Stimulated activated naive CD8-positive, alpha-beta T cell treated with anti-CD3 and anti-CD28 coated beads, Interleukin-15, Interleukin-2, amounts not matched to agents 100 ng/mL and 50 ng/mL, for 24 hours (primary cell): ENCODE data around the gene TMEM238L.

Experiments used
- H3K27ac Mint-ChIP-seq: one replicate; pipeline ENCODE4 v1.8.0; 2021; ENCODE audit warnings: mild to moderate bottlenecking, mixed read lengths
- H3K27me3 Mint-ChIP-seq: one replicate; pipeline ENCODE4 v1.8.0; 2021; ENCODE audit warnings: mixed read lengths
- H3K36me3 Mint-ChIP-seq: one replicate; pipeline ENCODE4 v1.8.0; 2021; ENCODE audit warnings: low read depth, mixed read lengths
- H3K4me1 Mint-ChIP-seq: one replicate; pipeline ENCODE4 v1.8.0; 2021; ENCODE audit warnings: low read depth, mixed read lengths
- H3K4me3 Mint-ChIP-seq: one replicate; pipeline ENCODE4 v1.8.0; 2021; ENCODE audit warnings: mild to moderate bottlenecking, mixed read lengths
- H3K9me3 Mint-ChIP-seq: one replicate; pipeline ENCODE4 v1.8.0; 2021; ENCODE audit warnings: mixed read lengths

TMEM238L gene

GRCh38 chr17:10772425-10773380, 31.2 kb downstream of the TMEM238L start:
- no peaks in the 10 kb centered on the region for H3K4me1 Mint-ChIP-seq
- H3K27me3 Mint-ChIP-seq, result no peaks in the 10 kb centered on the region
- no peak overlapping the region for H3K27ac Mint-ChIP-seq
- no peak overlapping the region for H3K4me3 Mint-ChIP-seq
- H3K9me3 Mint-ChIP-seq, result peaks cover 7% of the 10 kb centered on the region
- H3K36me3 Mint-ChIP-seq, result no peaks in the 10 kb centered on the region

- no peak overlapping the region for H3K27ac Mint-ChIP-seq
- no peak overlapping the region for H3K4me3 Mint-ChIP-seq
- peaks cover 11% of the 10 kb centered on the region for H3K9me3 Mint-ChIP-seq
- H3K27me3 Mint-ChIP-seq, result no peaks in the 10 kb centered on the region
- no peaks in the 10 kb centered on the region for H3K4me1 Mint-ChIP-seq
- no peaks in the 10 kb centered on the region for H3K36me3 Mint-ChIP-seq
These were observed 32.8 kb downstream of the TMEM238L start for GRCh38 chr17:10771148-10771547.

GRCh38 chr17:10769840-10770239, 34.1 kb downstream of the TMEM238L start:
- Mint-ChIP-seq H3K27me3 (no peaks in the 10 kb centered on the region), H3K4me1 (no peaks in the 10 kb centered on the region), H3K27ac (no peak overlapping the region), H3K9me3 (peaks cover 12% of the 10 kb centered on the region), H3K4me3 (no peak overlapping the region), H3K36me3 (no peaks in the 10 kb centered on the region)

GRCh38 chr17:10768750-10769251, 35.1 kb downstream of the TMEM238L start:
- H3K27me3 Mint-ChIP-seq, result no peaks in the 10 kb centered on the region
- no peaks in the 10 kb centered on the region for H3K4me1 Mint-ChIP-seq
- no peak overlapping the region for H3K4me3 Mint-ChIP-seq
- no peaks in the 10 kb centered on the region for H3K36me3 Mint-ChIP-seq
- peaks cover 12% of the 10 kb centered on the region for H3K9me3 Mint-ChIP-seq
- no peak overlapping the region for H3K27ac Mint-ChIP-seq

- Mint-ChIP-seq H3K36me3 (no peaks in the 10 kb centered on the region), H3K4me1 (no peaks in the 10 kb centered on the region), H3K9me3 (peaks cover 12% of the 10 kb centered on the region), H3K27ac (no peak overlapping the region), H3K27me3 (no peaks in the 10 kb centered on the region), H3K4me3 (no peak overlapping the region)
These were observed 36.7 kb downstream of the TMEM238L start for GRCh38 chr17:10767232-10767631.

GRCh38 chr17:10762037-10762436, 41.9 kb downstream of the TMEM238L start:
- Mint-ChIP-seq H3K9me3 (peaks cover 6% of the 10 kb centered on the region), H3K4me3 (no peak overlapping the region), H3K4me1 (no peaks in the 10 kb centered on the region), H3K27ac (no peak overlapping the region), H3K27me3 (no peaks in the 10 kb centered on the region), H3K36me3 (no peaks in the 10 kb centered on the region)

- H3K27ac Mint-ChIP-seq, result no peak overlapping the region
- H3K4me1 Mint-ChIP-seq, result no peaks in the 10 kb centered on the region
- no peaks in the 10 kb centered on the region for H3K36me3 Mint-ChIP-seq
- no peaks in the 10 kb centered on the region for H3K27me3 Mint-ChIP-seq
- no peak overlapping the region for H3K4me3 Mint-ChIP-seq
- peaks cover 3% of the 10 kb centered on the region for H3K9me3 Mint-ChIP-seq
These were observed 42.6 kb downstream of the TMEM238L start for GRCh38 chr17:10761281-10761680.

- no peaks in the 10 kb centered on the region for H3K27me3 Mint-ChIP-seq
- H3K9me3 Mint-ChIP-seq, result no peaks in the 10 kb centered on the region
- H3K36me3 Mint-ChIP-seq, result no peaks in the 10 kb centered on the region
- H3K4me1 Mint-ChIP-seq, result no peaks in the 10 kb centered on the region
- H3K4me3 Mint-ChIP-seq, result no peak overlapping the region
- H3K27ac Mint-ChIP-seq, result no peak overlapping the region
These were observed 45.8 kb downstream of the TMEM238L start for GRCh38 chr17:10758062-10758461.

- Mint-ChIP-seq H3K4me1 (no peaks in the 10 kb centered on the region), H3K27me3 (no peaks in the 10 kb centered on the region), H3K36me3 (no peaks in the 10 kb centered on the region), H3K27ac (no peak overlapping the region), H3K9me3 (no peaks in the 10 kb centered on the region), H3K4me3 (no peak overlapping the region)
These were observed 46.3 kb downstream of the TMEM238L start for GRCh38 chr17:10757647-10758046.

GRCh38 chr17:10757067-10757466, 46.8 kb downstream of the TMEM238L start:
- no peaks in the 10 kb centered on the region for H3K4me1 Mint-ChIP-seq

GRCh38 chr17:10756619-10757018, 47.3 kb downstream of the TMEM238L start:
- Mint-ChIP-seq H3K36me3 (no peaks in the 10 kb centered on the region), H3K27me3 (no peaks in the 10 kb centered on the region), H3K9me3 (no peaks in the 10 kb centered on the region), H3K27ac (no peak overlapping the region), H3K4me1 (no peaks in the 10 kb centered on the region), H3K4me3 (no peak overlapping the region)

More at GRCh38 chr17:10757067-10757466, 46.8 kb downstream of the TMEM238L start:
- Mint-ChIP-seq H3K4me3 (no peak overlapping the region), H3K27ac (no peak overlapping the region), H3K9me3 (no peaks in the 10 kb centered on the region), H3K36me3 (no peaks in the 10 kb centered on the region), H3K27me3 (no peaks in the 10 kb centered on the region)

- H3K4me3 Mint-ChIP-seq, result no peak overlapping the region
- no peaks in the 10 kb centered on the region for H3K9me3 Mint-ChIP-seq
- no peaks in the 10 kb centered on the region for H3K27me3 Mint-ChIP-seq
- H3K4me1 Mint-ChIP-seq, result no peaks in the 10 kb centered on the region
- H3K36me3 Mint-ChIP-seq, result no peaks in the 10 kb centered on the region
- H3K27ac Mint-ChIP-seq, result no peak overlapping the region
These were observed 47.7 kb downstream of the TMEM238L start for GRCh38 chr17:10756185-10756584.

- Mint-ChIP-seq H3K9me3 (no peaks in the 10 kb centered on the region), H3K27me3 (no peaks in the 10 kb centered on the region), H3K4me1 (no peaks in the 10 kb centered on the region), H3K4me3 (no peak overlapping the region), H3K36me3 (no peaks in the 10 kb centered on the region), H3K27ac (no peak overlapping the region)
These were observed 48.2 kb downstream of the TMEM238L start for GRCh38 chr17:10755592-10756127.

GRCh38 chr17:10754861-10755591, 48.9 kb downstream of the TMEM238L start:
- no peaks in the 10 kb centered on the region for H3K9me3 Mint-ChIP-seq
- no peak overlapping the region for H3K27ac Mint-ChIP-seq
- no peak overlapping the region for H3K4me3 Mint-ChIP-seq
- no peaks in the 10 kb centered on the region for H3K4me1 Mint-ChIP-seq
- no peaks in the 10 kb centered on the region for H3K27me3 Mint-ChIP-seq
- no peaks in the 10 kb centered on the region for H3K36me3 Mint-ChIP-seq

- H3K4me1 Mint-ChIP-seq, result no peaks in the 10 kb centered on the region
- H3K27me3 Mint-ChIP-seq, result no peaks in the 10 kb centered on the region
- no peaks in the 10 kb centered on the region for H3K36me3 Mint-ChIP-seq
- H3K4me3 Mint-ChIP-seq, result no peak overlapping the region
- no peaks in the 10 kb centered on the region for H3K9me3 Mint-ChIP-seq
- H3K27ac Mint-ChIP-seq, result no peak overlapping the region
These were observed 49.8 kb downstream of the TMEM238L start for GRCh38 chr17:10754109-10754508.
